Astrocyte (in vitro differentiated cells and primary cell): Measurements from ENCODE around the gene TSPAN15. TPM values are rescaled to one million over a fixed set of nuclear protein-coding genes. Genes with fewer than 3 reads are reported as not detected.

Source experiments
- DNase-seq: peaks from one replicate; pipeline ENCODE4 v3.0.0-alpha.2; 2010; ENCODE audit warnings: low read depth
- FAIRE-seq: peaks from 2 replicates; lab custom pipeline; 2011; peaks lifted over from hg19 to GRCh38; lab: Jason Lieb, UNC
- H2AFZ ChIP-seq: 2 replicates; pipeline ENCODE4 v1.6.0; 2012; ENCODE audit warnings: low read depth, low read length, inconsistent platforms
- H3K27ac ChIP-seq: 2 replicates; pipeline ENCODE4 v1.5.1; 2011; ENCODE audit warnings: low read depth, low read length, inconsistent platforms
- H3K27me3 ChIP-seq: 2 replicates; pipeline ENCODE4 v1.6.0; 2011; ENCODE audit warnings: low read length, inconsistent platforms; ENCODE audit not compliant: insufficient read depth
- H3K36me3 ChIP-seq: 2 replicates; pipeline ENCODE4 v1.5.1; 2011; ENCODE audit warnings: low read length, inconsistent platforms; ENCODE audit not compliant: insufficient read depth
- H3K4me1 ChIP-seq: 2 replicates; pipeline ENCODE4 v1.5.1; 2011; ENCODE audit warnings: low read length, inconsistent platforms; ENCODE audit not compliant: insufficient read depth
- H3K4me2 ChIP-seq: 2 replicates; pipeline ENCODE4 v1.6.0; 2012; ENCODE audit warnings: low read length, inconsistent platforms
- H3K4me3 ChIP-seq: 2 replicates; pipeline ENCODE4 v1.5.1; 2011; ENCODE audit warnings: low read depth, mild to moderate bottlenecking, low read length, inconsistent platforms; ENCODE audit not compliant: insufficient read depth
- H3K79me2 ChIP-seq: 2 replicates; pipeline ENCODE4 v1.6.0; 2012; ENCODE audit warnings: mild to moderate bottlenecking, low read length, inconsistent platforms; ENCODE audit not compliant: insufficient read depth
- H3K9ac ChIP-seq: 2 replicates; pipeline ENCODE4 v1.6.0; 2012; ENCODE audit warnings: mild to moderate bottlenecking, low read length, inconsistent platforms
- H3K9me3 ChIP-seq: 2 replicates; pipeline ENCODE4 v1.5.1; 2012; ENCODE audit warnings: low read depth, mild to moderate bottlenecking, low read length, inconsistent platforms; ENCODE audit not compliant: insufficient read depth
- H4K20me1 ChIP-seq: 2 replicates; pipeline ENCODE4 v1.6.0; 2012; ENCODE audit warnings: low read length, inconsistent platforms; ENCODE audit not compliant: insufficient read depth
- H3K27ac Mint-ChIP-seq: one replicate; pipeline ENCODE4 v1.8.0; 2021; ENCODE audit warnings: mild to moderate bottlenecking, mixed read lengths; ENCODE audit not compliant: unreplicated experiment
- H3K27me3 Mint-ChIP-seq: one replicate; pipeline ENCODE4 v1.8.0; 2021; ENCODE audit warnings: low read depth, mixed read lengths; ENCODE audit not compliant: unreplicated experiment
- H3K36me3 Mint-ChIP-seq: one replicate; pipeline ENCODE4 v1.8.0; 2021; ENCODE audit warnings: low read depth, mixed read lengths; ENCODE audit not compliant: unreplicated experiment
- H3K4me1 Mint-ChIP-seq: one replicate; pipeline ENCODE4 v1.8.0; 2021; ENCODE audit warnings: low read depth, mixed read lengths; ENCODE audit not compliant: unreplicated experiment
- H3K4me3 Mint-ChIP-seq: one replicate; pipeline ENCODE4 v1.8.0; 2021; ENCODE audit warnings: mild to moderate bottlenecking, moderate library complexity, mixed read lengths; ENCODE audit not compliant: unreplicated experiment
- H3K9me3 Mint-ChIP-seq: one replicate; pipeline ENCODE4 v1.8.0; 2021; ENCODE audit warnings: mild to moderate bottlenecking, mixed read lengths; ENCODE audit not compliant: unreplicated experiment
- CTCF ChIP-seq: IDR thresholded peaks from 2 replicates; pipeline ENCODE4 v1.5.1; 2011; ENCODE audit warnings: low read depth, mild to moderate bottlenecking, inconsistent platforms, low read length, moderate library complexity; ENCODE audit not compliant: insufficient read depth
- EZH2 ChIP-seq: IDR thresholded peaks from 2 replicates; pipeline ENCODE4 v1.6.1; 2012; ENCODE audit warnings: mild to moderate bottlenecking, low read length, inconsistent platforms; ENCODE audit not compliant: insufficient read depth
- total RNA-seq: library from RNA; stranded (reverse); gene quantifications from 2 replicates; pipeline ENCODE4 v1.2.1, GENCODE V29; 2021

The TSPAN15 gene
- total RNA-seq, 1 donor from 2014 or later, result 9.4 TPM

- FAIRE-seq, result no peak
- H3K27ac ChIP-seq, result no peak overlapping the region
Observed at GRCh38 chr10:69419096-69419743, 32.0 kb upstream of the TSPAN15 start.

GRCh38 chr10:69419744-69420126, 31.5 kb upstream of the TSPAN15 start:
- no peak overlapping the region for H3K4me2 ChIP-seq
- H3K36me3 ChIP-seq, result no peaks in the 10 kb centered on the region
- Mint-ChIP-seq H3K27ac (no peak overlapping the region), H3K4me1 (no peaks in the 10 kb centered on the region), H3K9me3 (no peaks in the 10 kb centered on the region), H3K36me3 (peaks cover 2% of the 10 kb centered on the region), H3K27me3 (peaks cover 42% of the 10 kb centered on the region), H3K4me3 (no peak overlapping the region)
- H2AFZ ChIP-seq, result no peak overlapping the region
- H3K9ac ChIP-seq, result no peak overlapping the region
- no peaks in the 10 kb centered on the region for H3K9me3 ChIP-seq
- no peak for FAIRE-seq
- no peak for TF ChIP-seq EZH2
- TF ChIP-seq CTCF, result no peak
- no peaks in the 10 kb centered on the region for H3K79me2 ChIP-seq
- H3K27me3 ChIP-seq, result peaks cover 4% of the 10 kb centered on the region
- no peaks in the 10 kb centered on the region for H3K4me1 ChIP-seq
- no peak for DNase-seq
- no peak overlapping the region for H3K27ac ChIP-seq
- H3K4me3 ChIP-seq, result no peak overlapping the region
- no peaks in the 10 kb centered on the region for H4K20me1 ChIP-seq

More at GRCh38 chr10:69419096-69419743, 32.0 kb upstream of the TSPAN15 start:
- Histone ChIP-seq H3K36me3 (no peaks in the 10 kb centered on the region), H2AFZ (no peak overlapping the region), H3K4me2 (no peak overlapping the region), H3K27me3 (peaks cover 4% of the 10 kb centered on the region), H3K9ac (no peak overlapping the region), H3K79me2 (no peaks in the 10 kb centered on the region), H4K20me1 (no peaks in the 10 kb centered on the region), H3K4me1 (no peaks in the 10 kb centered on the region), H3K9me3 (no peaks in the 10 kb centered on the region), H3K4me3 (no peak overlapping the region)
- peaks cover 2% of the 10 kb centered on the region for H3K36me3 Mint-ChIP-seq
- no peak for TF ChIP-seq CTCF
- no peak for TF ChIP-seq EZH2
- no peak for DNase-seq
- H3K27me3 Mint-ChIP-seq, result peaks cover 42% of the 10 kb centered on the region
- H3K4me1 Mint-ChIP-seq, result no peaks in the 10 kb centered on the region
- no peaks in the 10 kb centered on the region for H3K9me3 Mint-ChIP-seq
- H3K27ac Mint-ChIP-seq, result no peak overlapping the region
- H3K4me3 Mint-ChIP-seq, result no peak overlapping the region

- no peaks in the 10 kb centered on the region for H3K36me3 ChIP-seq
- H3K79me2 ChIP-seq, result no peaks in the 10 kb centered on the region
- H3K4me3 ChIP-seq, result no peak overlapping the region
- DNase-seq (no peak), FAIRE-seq (no peak)
- no peak overlapping the region for H3K27ac ChIP-seq
- H3K9me3 Mint-ChIP-seq, result no peaks in the 10 kb centered on the region
- no peaks in the 10 kb centered on the region for H3K4me1 Mint-ChIP-seq
- TF ChIP-seq EZH2, result no peak
- TF ChIP-seq CTCF, result no peak
- H3K27me3 ChIP-seq, result peaks cover 4% of the 10 kb centered on the region
- no peaks in the 10 kb centered on the region for H3K4me1 ChIP-seq
- H3K27ac Mint-ChIP-seq, result no peak overlapping the region
- H3K4me2 ChIP-seq, result no peak overlapping the region
- H3K4me3 Mint-ChIP-seq, result no peak overlapping the region
- H3K36me3 Mint-ChIP-seq, result peaks cover 2% of the 10 kb centered on the region
- H2AFZ ChIP-seq, result no peak overlapping the region
- no peaks in the 10 kb centered on the region for H4K20me1 ChIP-seq
- H3K9ac ChIP-seq, result no peak overlapping the region
- H3K9me3 ChIP-seq, result no peaks in the 10 kb centered on the region
- peaks cover 26% of the 10 kb centered on the region for H3K27me3 Mint-ChIP-seq
Observed at GRCh38 chr10:69421611-69422308, 29.5 kb upstream of the TSPAN15 start.
